Measurements from ENCODE around the gene P2RY11.

Gene P2RY11

DNA sequence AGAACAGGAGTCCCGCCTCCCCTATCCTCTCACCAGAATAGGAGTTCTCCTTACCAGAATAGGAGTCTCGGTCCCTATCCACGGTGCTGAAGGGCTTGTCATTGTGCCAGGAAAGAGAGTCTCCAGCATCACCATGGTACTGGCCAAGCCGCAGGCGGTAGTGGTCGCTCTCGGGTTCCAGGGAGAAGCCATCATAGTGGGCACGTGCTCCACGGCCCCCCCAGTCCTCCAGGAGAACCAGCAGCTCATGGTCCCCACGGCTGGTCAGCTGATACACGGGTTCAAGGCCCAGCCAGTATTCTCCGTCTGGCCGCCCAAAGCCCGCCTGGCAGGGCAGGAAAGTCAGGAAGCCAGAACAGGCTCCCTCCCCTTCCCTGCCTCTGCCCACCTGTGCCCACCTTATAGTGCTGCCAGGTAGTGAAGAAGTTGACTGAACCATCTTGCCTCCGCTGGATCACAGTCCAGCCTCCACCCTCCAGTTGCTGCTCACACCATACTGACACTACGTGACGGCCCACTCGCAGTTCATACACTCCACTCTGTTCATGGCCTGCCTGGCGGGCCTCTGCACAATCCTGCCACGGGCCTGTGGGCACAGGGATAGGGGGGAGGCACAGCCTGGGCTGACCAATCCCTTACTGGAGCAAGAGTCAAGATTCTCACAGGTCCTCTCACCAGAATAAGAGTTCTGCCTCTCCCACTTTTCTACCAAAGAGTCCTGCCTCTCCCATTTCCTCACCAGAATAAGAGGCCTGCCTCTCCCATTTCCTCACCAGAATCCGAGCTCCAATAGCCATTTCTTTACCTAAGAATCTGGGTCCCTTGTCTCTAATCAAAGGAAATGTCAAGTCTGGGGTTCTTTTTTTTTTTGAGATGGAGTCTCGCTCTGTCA is 18.0 kb upstream of the P2RY11 start:
- DNase-seq = no peak

DNA sequence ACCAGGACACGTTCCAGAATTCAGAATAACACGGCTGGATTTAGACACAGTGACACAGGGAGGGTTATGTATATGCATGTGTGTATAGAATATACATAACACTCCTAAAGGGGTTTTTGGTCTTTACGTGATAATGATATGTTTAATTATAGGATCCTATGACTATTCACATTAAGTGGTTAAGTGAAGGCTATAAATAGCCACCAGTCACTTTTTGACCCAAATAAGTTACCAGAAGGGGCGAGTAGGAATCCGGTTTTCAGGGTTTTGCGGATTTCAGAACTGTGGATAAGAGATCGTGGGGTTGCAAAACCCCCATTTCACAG is 15.9 kb upstream of the P2RY11 start:
- DNase-seq = no peak

GRCh38 chr19:10095948-10096614 is 15.4 kb upstream of the P2RY11 start:
- DNase-seq = peak; percentile 91

DNA sequence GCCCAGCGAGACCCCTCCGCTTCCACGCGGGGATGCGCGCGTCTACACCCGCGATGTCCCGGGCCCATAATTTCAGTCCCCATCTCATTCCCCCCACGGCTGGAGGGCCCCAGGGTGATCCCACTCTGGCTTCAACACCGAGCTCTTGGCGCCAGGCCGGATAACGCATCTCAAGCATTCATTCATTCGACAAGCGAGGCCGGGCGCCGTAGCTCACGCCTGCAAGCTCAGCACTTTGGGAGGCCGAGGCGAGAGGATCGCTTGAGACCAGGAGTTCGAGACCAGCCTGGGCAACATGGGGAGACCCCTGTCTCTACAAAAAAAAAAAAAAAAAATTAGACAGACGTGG is 14.9 kb upstream of the P2RY11 start:
- DNase-seq = no peak

DNA sequence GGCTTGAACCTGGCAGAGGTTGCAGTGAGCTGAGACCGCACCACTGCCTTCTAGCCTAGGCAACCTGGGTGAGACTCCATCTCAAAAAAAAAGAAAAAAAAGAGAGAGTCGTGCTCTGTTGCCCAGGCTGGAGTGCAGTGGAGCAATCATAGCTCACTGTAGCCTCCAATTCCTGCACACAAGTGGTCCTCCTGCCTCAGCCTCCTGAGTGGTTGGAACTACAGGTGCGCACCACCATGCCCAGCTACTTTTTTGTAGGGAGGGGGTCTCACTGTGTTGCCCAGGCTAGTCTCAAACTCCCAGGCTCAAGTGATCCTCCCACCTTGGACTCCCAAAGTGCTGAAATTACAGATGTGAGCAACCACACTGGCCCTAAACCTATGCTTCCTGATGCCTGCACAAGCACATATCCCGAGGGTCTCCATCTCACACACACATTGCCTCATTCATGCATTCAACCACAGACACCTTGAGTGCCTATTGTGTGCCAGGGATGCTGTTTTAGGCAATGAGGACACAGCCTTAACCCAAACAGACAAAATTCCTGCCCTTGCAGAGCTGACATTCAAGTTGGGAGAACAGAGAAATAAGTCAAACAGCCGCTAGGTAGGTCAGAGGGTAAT is 11.2 kb upstream of the P2RY11 start:
- DNase-seq = no peak

- DNase-seq = no peak
Observed at GRCh38 chr19:10102787-10103236, 8.7 kb upstream of the P2RY11 start.

- DNase-seq = no peak
Observed at GRCh38 chr19:10104130-10104513, 7.4 kb upstream of the P2RY11 start.

DNA sequence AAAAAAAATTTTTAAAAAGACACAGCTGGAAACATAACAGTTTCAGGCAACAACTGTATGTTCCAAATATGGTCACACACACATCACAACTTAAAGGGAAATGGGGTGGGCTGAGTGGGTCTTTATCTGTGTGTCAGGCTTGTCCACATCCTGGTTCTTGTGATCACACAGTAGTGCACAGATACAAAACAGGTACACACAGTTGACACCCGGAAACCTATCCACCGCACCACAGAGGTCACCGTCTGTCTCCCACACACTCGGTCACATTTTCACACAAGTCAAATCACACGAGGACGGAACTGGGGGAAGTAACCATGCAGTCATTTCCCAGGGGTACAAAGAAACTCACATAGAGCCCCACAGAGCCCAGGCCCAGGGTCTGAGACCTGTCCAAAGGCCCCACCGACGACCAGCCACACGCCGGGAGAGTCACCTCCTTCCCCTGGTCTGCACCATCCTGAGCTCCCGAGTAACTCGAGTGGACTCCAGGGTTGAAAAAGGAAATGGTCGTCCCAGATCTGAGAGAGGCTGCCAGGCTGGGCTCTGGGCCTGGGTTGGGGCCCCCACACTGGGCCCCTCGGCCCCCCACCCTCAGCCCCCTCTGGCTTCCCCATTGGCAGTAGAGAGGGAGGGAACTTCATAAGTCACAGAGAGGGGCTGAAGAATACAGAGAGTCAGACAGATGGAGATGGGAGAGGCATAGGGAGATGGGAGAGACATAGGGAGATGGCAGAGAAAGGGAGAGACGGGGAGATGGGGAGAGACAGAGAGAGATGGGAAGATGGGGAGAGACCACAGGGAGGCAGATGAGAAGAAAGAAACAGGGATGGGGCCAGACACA is 6.6 kb upstream of the P2RY11 start:
- DNase-seq = peak; percentile 78

GRCh38 chr19:10105509-10106099 is 5.9 kb upstream of the P2RY11 start:
- peak; percentile 88 for DNase-seq

GRCh38 chr19:10106100-10106936 is 5.2 kb upstream of the P2RY11 start, which contains the start of gene PPAN:
Gene PPAN (plus strand): TSS chr19:10106362. CDS start chr19:10106395, 33 bp downstream.
- peak; percentile 98 for DNase-seq

DNA sequence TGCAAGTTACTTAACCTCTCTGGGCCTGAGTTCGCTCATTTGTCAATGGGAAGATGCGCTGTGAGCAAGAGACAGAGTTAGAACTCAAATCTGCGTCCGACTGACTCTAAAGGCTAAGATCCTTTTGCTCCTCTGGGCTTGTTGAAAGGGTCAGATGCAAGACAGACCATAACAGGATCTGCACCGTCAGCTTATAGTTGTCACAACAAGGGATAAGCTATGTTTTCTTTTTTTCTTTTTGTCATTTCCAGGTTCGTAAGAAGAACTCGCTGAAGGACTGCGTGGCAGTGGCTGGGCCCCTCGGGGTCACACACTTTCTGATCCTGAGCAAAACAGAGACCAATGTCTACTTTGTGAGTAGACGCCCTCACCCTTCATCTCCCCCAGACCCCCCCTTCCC is 4.2 kb upstream of the P2RY11 start:
- DNase-seq = no peak

DNA sequence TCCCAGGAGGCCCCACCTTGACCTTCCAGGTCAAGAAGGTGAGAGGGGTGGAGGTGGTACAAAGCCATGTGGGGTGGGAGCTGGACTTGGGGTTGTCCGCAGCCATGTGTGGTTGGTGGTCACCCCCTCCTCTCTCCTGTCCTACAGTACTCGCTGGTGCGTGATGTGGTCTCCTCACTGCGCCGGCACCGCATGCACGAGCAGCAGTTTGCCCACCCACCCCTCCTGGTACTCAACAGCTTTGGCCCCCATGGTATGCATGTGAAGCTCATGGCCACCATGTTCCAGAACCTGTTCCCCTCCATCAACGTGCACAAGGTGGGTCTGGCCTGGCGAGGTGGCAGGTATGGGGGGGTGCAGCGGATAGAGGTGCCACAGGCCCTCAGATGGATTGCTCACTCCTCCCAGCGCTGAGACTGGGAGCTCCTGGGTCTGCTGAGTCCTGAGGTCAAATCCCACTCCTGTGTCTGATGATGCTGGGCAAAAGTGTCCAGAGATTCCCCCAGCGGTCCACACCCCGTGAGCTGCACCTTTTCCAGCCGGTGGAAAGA is 3.6 kb upstream of the P2RY11 start:
- no peak for DNase-seq

DNA sequence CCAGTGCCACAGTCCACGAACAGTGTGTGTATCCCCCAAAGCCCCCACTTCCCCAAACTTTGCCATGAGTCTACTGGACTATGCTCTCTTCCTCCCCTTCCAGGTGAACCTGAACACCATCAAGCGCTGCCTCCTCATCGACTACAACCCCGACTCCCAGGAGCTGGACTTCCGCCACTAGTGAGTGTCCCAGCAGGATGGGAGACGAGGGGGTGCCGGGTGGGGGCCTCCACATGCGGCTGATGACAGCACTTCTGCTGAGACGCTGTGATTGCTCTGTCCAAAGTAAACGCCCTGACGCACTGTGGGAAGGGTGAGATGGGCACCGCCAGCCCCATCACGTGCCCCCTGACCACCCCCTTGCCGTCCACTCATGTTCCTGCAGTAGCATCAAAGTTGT is 2.0 kb upstream of the P2RY11 start:
- no peak for DNase-seq

DNA sequence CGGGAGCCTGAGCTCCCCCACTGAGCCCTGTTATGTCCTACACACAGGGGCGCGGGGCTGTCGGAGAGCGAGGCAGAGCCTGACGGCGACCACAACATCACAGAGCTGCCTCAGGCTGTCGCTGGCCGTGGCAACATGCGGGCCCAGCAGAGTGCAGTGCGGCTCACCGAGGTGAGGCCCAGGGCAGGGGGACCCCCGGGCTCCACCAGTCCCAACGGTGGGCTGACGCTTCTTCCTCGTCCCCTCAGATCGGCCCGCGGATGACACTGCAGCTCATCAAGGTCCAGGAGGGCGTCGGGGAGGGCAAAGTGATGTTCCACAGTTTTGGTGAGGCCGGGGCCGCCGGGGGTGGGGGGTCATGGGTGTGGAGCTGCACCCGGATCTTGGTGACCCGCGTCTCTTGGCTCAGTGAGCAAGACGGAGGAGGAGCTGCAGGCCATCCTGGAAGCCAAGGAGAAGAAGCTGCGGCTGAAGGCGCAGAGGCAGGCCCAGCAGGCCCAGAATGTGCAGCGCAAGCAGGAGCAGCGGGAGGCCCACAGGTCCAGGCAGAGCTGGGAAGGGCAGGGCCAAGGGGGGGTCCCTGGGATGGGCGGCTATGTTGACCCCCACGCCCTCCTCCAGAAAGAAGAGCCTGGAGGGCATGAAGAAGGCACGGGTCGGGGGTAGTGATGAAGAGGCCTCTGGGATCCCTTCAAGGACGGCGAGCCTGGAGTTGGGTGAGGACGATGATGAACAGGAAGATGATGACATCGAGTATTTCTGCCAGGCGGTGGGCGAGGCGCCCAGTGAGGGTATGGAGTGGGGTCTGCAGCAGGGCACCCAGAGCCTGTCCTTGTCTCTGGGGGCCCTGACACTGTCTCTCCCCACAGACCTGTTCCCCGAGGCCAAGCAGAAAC is 1.2 kb upstream of the P2RY11 start:
- DNase-seq = no peak

- no peak for DNase-seq
Observed at GRCh38 chr19:10110972-10111317, 548 bp upstream of the P2RY11 start.

GRCh38 chr19:10112037-10112761 is 706 bp downstream of the P2RY11 start:
- DNase-seq = no peak

DNA sequence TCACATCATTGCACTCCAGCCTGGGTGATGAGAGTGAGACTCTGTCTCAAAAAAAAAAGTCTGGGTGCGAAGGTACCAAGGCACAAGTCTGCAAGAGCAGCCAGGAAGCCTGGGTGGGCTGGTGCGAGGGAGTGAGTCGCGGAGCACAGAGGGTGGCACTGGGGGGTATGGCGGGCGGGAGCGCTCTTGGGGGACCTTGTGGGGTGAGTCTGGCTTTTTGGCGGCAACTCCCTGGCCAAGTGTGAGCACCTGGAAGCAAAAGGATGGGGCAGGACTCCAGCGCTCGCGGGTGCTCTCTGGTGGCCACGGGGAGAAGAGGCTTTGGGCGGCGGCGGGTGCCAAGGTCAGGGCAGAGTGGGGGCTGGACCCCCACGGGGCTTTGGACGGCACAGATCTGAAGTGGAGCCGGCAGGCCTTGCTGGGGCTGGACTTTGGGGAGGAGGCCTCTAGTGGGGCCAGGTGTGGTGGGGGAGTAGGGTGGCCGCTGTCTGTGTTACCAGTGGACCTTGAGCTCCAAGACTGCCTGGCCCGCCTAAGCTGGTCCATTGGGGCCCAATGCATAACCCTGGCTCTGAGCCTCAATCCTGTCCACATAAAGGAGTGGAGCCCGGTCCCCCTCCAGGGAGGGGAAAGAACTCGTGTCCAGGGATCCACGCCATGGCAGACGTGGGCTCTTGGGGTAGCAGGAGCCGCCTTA is 1.6 kb downstream of the P2RY11 start:
- DNase-seq = peak; percentile 59

GRCh38 chr19:10113592-10113963 is 2.1 kb downstream of the P2RY11 start:
- DNase-seq = no peak

Measured in left hindlimb (tissue), 1 donor.